Ecto neural progenitor cell (in vitro differentiated cells): Measurements from ENCODE around the gene SERPINA10.
"Not testable (repeated sequence)": the region's sequence is repeated elsewhere in the genome, so short reads cannot be mapped to it uniquely, and the experiment has no call there.

Experiments
- DNase-seq: peaks from one replicate; pipeline ENCODE4 v3.0.0-alpha.2; 2018; ENCODE audit warnings: low spot score

SERPINA10 gene

GRCh38 chr14:94284221-94284620 is 8.8 kb downstream of the SERPINA10 start:
- DNase-seq, result no peak

GRCh38 chr14:94282991-94283723 is 9.9 kb downstream of the SERPINA10 start:
- DNase-seq, result no peak

- DNase-seq, result no peak
Observed at GRCh38 chr14:94278731-94279130, 14.3 kb downstream of the SERPINA10 start.

- DNase-seq, result not testable (repeated sequence)
Observed at GRCh38 chr14:94276898-94277561, 16.0 kb downstream of the SERPINA10 start.

- DNase-seq, result no peak
Observed at GRCh38 chr14:94269156-94269555, 23.9 kb downstream of the SERPINA10 start.

- not testable (repeated sequence) for DNase-seq
Observed at GRCh38 chr14:94268582-94268981, 24.5 kb downstream of the SERPINA10 start.

GRCh38 chr14:94267352-94267751 is 25.7 kb downstream of the SERPINA10 start:
- no peak for DNase-seq

- not testable (repeated sequence) for DNase-seq
Observed at GRCh38 chr14:94264195-94264594, 28.9 kb downstream of the SERPINA10 start.

GRCh38 chr14:94244182-94244581 is 48.9 kb downstream of the SERPINA10 start:
- DNase-seq, result no peak

- DNase-seq, result no peak
Observed at GRCh38 chr14:94239406-94239805, 53.7 kb downstream of the SERPINA10 start.

GRCh38 chr14:94237983-94238382 is 55.1 kb downstream of the SERPINA10 start:
- no peak for DNase-seq

- no peak for DNase-seq
Observed at GRCh38 chr14:94237046-94237445, 56.0 kb downstream of the SERPINA10 start.
